ENCODE data around the gene P3H4.

P3H4 gene

DNA sequence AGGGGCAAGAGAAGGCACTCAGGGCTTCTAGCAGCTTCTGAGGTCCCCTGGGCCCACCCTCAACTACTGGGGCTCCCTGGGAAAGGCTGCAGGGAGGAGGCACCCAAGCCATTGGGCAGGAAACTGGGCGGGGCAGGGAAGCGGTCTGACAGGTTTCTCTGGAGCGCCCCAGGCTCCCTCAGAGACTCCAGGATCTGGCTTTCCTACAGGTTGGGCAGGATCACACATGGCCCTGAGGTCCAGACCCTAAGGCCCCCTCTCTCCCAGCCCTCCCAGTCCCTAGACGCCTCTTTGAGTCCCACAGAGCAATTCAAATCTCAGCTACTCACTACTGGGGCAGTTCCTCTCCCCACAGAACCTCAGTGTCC, 39.5 kb downstream of the P3H4 start:
- no peak for DNase-seq (ENCODE audit: low spot score)

DNA sequence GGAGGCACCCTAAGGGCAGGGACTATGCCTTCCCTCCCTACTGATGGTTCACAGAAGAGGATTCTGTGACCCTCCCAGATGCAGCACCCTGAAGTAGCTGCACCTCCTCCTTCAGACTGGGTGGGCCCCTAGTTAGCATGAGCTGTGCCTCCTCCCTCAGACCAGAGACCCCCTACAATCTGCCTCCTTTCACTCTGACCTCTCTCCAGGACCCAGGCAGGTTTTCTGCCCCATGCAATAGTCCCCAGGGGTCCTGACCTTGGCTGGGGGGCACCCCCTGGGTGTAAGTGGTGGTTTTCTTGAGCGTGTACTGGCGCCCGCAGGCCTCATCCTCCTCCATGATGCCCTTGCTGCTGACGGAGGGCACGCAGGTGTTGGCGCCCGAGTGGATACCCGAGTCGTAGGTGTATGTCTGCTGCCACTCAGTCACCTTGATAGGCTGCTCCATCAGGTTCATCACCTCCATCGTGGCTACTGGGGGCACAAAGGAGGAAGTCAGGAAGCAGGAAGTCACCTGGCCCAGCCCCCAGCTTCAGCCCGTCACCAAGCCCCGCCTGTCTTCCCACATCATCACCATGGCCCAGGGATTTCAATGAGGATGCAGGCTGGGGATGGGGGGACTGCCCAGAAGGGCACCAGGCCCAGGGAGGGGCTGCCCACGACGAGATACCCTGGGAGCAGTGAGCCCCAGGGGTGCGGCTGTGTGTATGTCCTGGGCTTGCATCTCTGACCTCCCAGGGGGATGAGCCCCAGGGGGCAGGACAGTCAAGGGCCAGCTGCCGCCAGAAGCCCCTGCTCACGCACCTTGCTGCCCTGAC, 40.2 kb downstream of the P3H4 start:
- DNase-seq (ENCODE audit: low spot score) = no peak

DNA sequence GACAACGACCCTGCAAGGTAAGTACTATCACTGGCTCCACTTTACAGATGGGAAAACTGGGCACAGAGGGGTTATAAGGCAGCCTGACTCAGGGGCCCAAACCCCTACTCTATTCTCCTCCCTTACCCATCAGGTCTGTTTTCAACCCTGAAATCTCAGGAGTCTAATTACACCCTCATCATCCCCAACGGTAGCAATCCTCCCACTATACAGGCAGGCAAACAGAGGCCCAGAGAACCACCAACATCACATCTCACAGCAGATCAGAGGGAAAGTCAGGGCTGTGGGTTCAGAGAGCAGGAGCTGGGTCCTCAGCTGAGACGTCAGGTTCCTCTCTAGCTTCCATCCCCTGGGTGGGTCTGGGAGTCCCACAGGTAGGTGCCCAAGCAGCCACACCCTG, 41.8 kb downstream of the P3H4 start:
- DNase-seq (ENCODE audit: low spot score) = no peak

DNA sequence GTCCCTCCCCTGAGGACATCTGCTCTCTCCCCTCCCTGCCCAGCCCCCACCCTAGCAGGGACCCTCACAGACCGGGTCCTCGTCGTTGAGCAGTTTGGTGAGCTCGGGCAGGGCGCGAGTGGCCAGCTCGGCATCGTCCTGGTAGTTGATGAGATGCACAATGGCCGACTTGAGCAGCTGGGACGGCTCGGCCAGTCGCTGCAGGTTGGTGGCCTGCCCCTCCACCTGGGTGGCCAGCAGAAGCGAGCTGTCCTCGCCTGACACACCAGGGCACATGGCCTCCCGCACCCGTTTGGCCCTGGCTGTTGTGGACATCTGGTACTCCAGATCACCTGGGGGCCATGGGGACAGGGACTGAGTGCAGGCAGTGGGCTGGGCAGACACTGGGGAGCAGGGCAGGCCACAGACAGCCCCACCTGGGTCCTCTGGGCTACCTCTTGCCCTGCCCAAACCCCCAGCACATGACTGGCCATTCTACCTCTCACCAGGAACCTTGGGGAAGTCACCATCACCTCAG, 42.3 kb downstream of the P3H4 start:
- DNase-seq (ENCODE audit: low spot score) = no peak

DNA sequence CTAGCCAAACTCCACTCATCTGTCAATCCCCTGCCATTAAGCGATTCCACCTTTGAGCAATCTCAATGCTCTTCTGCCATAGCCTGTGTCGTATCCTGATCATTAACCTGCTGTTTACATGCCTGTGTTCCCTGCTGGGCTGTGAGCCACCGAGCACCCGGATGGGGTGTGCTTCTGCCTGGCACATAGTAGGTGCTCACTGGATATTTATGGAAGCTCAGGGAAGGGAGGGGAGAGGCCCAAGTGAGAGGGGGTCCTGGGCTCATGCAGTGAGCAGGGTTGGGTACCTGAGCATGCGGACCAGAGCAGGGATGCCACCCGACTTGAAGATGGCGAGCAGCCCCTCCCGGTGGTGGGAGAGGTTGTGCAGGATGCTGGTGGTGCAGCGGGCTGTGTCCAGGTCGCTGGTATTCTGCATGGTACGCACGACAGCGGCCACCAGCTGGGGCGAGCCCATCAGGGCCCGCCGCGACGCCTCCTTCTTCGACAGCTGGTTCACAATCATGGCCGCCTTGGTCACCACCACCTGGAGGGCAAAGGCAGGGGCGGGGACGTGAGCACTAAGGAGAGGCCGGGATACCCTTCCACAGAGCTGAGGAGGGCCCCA, 43.0 kb downstream of the P3H4 start:
- no peak for DNase-seq (ENCODE audit: low spot score)

DNA sequence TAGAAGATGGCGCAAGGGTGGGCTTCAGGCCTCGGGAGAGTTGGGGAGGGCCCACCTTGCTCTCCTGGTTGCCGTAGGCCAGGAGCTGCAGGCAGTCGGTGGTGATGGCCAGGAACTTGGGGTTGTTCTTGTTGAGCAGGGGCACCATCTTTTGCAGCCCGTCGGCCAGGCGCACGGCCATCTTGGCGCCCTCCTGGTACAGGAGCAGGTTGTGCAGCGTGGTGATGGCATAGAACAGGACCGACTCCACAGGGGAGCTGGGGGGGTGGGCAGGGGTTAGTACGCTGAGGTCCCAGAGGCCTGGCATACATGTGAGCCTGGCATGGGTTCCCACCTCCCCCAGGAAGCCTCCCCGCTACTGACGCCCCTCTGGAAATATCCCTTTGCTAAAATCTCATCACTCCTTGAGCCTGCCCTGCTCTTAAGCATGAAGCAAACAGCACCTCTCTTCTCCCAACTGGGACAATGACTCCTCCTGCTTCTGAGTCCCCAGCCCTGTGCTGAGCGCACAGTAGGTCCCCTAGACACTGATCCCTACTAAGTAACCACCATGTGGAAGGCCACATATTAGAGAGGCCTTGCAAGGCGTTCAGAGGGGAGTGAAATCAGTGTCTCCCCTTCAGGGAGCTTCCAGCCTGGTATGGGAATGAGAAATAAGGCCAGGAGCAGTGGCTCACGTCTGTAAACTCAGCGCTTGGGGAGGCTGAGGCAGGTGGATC, 44.3 kb downstream of the P3H4 start:
- no peak for DNase-seq (ENCODE audit: low spot score)

DNA sequence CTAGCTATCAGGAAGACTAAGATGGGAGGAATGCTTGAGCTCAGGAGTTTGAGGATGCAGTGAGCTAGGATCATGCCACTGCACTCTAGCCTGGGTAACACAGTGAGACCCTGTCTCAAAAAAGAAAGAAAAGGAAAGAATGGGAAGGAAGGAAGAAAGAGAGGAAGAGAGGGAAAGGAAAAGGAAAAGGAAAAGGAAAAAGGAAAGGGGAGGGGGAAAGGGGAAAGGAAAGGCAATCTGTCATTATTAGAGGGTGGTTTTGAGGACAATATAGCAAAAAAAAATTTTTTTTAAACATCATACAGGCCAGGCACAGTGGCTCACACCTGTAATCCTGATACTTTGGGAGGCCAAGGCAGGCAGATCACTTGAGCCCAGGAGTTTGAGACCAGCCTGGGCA, 45.6 kb downstream of the P3H4 start:
- DNase-seq (ENCODE audit: low spot score) = no peak

DNA sequence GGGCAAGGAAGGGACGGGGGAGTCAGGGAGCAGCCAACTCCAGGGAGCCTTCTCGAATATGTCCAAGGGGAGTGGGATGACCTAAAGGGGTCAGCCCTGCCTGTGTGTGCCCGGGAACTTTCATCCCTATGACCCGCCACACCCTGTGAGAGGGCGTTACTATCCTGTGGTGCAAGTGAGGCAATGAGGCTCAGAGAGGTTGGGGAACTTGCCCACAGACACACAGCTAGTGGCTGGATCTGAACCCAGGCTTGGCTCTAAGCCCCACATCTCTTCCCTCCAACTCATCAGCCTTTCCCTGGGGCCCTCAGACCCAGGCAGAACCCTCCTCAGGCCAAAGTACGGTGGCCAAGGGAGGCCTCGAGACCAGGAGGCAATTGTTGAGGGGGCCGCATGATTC, 48.4 kb downstream of the P3H4 start:
- no peak for DNase-seq (ENCODE audit: low spot score)

DNA sequence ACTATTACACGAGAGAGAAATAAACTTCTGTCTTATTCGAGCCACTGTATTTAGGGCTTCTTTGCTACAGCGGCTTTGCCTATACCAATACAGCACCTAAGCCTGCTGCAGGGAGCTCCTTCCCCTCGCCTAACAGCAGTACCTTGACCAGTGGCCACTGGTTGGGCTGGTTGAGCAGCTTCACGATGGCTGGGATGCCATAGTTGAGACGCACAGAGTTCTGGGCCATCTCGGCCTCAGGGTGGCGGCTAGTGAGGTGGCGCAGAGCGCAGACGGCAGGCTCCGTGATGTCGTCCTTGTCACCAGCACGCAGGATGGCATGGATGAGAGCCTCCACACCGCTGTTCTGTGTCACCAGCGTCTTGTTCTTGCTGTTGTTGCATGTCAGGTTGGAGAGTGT, 48.9 kb downstream of the P3H4 start:
- DNase-seq (ENCODE audit: low spot score) = no peak

DNA sequence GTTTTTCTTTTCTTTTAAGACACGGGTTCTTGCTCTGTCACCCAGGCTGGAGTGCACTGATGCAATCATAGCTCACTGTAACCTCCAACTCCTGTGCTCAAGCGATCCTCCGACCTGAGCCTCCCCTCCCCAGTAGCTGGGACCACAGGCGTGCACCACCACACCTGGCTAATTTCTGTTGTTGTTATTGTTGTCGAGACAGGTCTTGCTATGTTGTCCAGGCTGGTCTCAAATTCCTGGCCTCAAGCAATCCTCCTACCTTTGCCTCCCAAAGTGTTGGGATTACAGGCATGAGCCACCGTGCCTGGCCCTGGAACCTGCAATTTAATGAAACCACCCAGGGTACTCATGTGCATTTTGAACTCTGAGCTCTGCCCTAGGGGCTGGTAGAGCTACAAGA, 49.4 kb downstream of the P3H4 start:
- DNase-seq (ENCODE audit: low spot score) = no peak

DNA sequence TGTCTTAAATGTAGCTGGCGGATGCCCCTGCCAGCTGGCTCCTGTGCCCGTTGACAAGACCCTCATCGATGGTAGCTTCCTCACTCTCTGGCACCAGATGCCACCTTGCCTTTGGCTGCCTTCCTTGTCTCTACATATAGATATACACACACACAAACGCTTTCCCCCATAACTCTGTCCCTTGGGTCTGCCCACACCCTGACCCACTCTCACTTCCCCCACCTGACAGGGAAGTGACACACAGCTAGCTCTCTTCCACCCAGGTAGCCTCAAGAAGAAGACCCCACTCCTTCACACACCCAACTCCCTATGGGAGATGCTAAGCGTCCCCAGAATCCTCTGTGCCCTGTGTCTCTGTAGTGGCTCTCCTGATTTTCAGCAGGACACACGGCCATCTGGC, 50.9 kb downstream of the P3H4 start:
- no peak for DNase-seq (ENCODE audit: low spot score)

DNA sequence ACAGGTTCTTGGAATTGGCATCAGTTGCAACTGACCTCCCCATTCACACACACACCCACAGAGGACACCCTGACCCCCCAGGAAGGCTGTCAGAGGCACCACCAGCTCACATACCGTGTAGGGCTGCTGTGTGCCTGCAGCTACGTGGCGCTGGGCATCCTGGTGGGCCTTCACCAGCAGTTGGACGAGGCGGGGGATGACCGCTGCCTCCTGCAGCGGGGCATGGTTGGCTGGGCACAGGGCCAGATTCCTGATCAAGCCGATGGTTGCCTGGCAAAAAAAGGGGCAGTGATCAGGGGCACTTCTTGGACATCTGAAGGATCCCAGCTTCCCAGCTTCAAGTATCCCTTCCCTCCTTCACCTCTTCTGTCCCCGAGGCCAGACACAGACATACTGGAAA, 53.1 kb downstream of the P3H4 start:
- DNase-seq (ENCODE audit: low spot score) = no peak

DNA sequence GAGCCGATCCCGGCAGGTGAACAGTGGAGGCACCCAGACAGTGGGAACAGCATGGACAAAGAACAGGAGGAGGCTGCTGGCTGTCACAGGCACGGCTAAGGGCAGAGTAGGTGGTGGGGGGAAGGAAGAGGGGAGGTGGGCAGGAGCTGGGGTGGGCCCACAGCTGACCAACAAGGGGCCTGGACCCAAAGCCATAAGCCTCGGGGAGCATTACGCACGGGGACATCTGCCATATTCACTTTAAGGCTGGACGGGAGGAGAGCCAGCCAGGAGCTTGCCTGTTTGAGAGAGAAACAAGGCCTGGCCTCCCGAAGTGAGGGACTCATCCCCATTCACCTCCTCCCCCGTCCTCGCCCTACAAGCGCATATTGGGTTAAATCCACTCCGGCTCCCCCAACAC, 57.7 kb downstream of the P3H4 start:
- no peak for DNase-seq (ENCODE audit: low spot score)
